Measurements from ENCODE around the gene EIF4ENIF1.

The EIF4ENIF1 gene

DNA sequence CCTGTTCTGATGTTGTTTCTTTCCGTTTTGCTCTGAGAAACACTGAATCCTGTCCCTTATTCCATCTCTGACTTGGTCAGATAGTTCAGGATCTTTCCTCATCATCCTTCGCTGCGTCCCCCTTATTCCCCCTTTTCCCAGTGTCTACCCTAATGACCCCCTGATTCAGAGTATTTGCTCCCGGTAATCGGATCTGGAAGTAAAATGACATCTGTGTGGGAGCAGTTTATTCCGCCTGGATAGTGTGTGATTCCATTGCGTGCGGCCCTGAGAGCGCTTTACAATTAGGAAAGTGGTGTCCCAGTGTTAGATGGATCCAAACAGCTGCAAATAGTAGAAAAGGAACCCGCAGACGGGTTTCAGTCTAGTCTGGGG lies 89.6 kb downstream of the EIF4ENIF1 start:
- TF ChIP-seq, protein P1, sequence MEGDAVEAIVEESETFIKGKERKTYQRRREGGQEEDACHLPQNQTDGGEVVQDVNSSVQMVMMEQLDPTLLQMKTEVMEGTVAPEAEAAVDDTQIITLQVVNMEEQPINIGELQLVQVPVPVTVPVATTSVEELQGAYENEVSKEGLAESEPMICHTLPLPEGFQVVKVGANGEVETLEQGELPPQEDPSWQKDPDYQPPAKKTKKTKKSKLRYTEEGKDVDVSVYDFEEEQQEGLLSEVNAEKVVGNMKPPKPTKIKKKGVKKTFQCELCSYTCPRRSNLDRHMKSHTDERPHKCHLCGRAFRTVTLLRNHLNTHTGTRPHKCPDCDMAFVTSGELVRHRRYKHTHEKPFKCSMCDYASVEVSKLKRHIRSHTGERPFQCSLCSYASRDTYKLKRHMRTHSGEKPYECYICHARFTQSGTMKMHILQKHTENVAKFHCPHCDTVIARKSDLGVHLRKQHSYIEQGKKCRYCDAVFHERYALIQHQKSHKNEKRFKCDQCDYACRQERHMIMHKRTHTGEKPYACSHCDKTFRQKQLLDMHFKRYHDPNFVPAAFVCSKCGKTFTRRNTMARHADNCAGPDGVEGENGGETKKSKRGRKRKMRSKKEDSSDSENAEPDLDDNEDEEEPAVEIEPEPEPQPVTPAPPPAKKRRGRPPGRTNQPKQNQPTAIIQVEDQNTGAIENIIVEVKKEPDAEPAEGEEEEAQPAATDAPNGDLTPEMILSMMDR (conservative IDR thresholded peaks at IDR 0.05; ENCODE audit: low read depth, low read length), result no peak
- H3K4me3 ChIP-seq (ENCODE audit: low read length), result peak overlapping the region; percentile 96
- DNase-seq (ENCODE audit: low read depth), result no peak

DNA sequence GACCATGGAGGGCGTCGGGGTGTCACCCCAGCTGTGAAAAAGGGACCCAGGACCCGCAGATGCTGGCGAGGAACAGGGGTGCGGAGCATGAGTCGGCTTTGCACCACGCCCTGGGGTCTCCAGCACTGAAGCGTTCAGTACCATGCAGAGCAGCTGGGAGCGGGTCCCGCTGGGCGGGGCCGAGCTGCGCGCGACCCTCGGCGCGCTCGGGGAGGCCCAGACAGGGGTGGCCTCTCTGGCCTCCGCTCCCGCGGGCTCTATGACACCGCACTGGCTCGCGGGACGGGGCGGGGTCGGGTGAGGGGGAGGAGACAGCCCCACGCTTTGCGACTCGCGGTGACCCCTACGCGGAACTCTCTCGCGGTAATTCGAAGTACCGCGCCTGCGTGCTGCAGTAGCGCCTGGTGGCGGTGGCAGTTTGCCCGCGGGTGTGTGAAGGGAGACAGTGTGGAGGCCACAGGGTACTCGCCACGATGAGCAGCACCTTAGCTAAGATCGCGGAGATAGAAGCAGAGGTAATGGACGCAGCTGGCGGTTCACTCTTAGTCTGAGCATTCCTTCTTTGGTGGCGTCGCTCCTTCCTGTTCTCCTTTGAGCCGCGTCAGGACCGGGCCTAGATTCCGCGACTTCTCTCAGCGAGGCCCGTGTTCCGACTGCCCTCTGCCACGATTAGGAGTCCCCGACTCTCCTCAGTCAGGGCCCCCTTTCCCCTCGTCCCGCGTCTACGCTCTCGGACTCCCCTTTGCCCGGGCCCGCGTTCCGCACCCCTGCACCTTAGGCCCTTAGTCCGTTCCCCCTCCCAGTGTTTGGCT lies 90.2 kb downstream of the EIF4ENIF1 start, which contains the start of gene DRG1:
DRG1 (plus strand) TSS at position 394 of the 812 bp plus-strand sequence; CDS start at position 474, 80 bp downstream.
- peak; percentile 81 for DNase-seq (ENCODE audit: low read depth)
- H3K4me3 ChIP-seq (ENCODE audit: low read length), result peak within 1 kb of the TSS; percentile 96
- TF ChIP-seq, protein P1 (conservative IDR thresholded peaks at IDR 0.05; ENCODE audit: low read depth, low read length), result no peak

GRCh38 chr22:31398231-31398630 lies 91.4 kb downstream of the EIF4ENIF1 start:
- H3K4me3 ChIP-seq (ENCODE audit: low read length), result no peak overlapping the region
- TF ChIP-seq, protein P1 (conservative IDR thresholded peaks at IDR 0.05; ENCODE audit: low read depth, low read length), result no peak
- no peak for DNase-seq (ENCODE audit: low read depth)

GRCh38 chr22:31394326-31394725 lies 95.3 kb downstream of the EIF4ENIF1 start:
- no peak overlapping the region for H3K4me3 ChIP-seq (ENCODE audit: low read length)
- DNase-seq (ENCODE audit: low read depth), result no peak
- TF ChIP-seq, protein P1 (conservative IDR thresholded peaks at IDR 0.05; ENCODE audit: low read depth, low read length), result no peak

- DNase-seq (ENCODE audit: low read depth), result no peak
- TF ChIP-seq, protein P1 (conservative IDR thresholded peaks at IDR 0.05; ENCODE audit: low read depth, low read length), result no peak
These were observed 95.7 kb downstream of the EIF4ENIF1 start for GRCh38 chr22:31393893-31394292.

More at GRCh38 chr22:31393893-31394292, 95.7 kb downstream of the EIF4ENIF1 start:
- H3K4me3 ChIP-seq (ENCODE audit: low read length), result no peak overlapping the region
